ENCODE measurements around the gene TMEM72.

Gene TMEM72

GRCh38 chr10:44935201-44935965, 24.2 kb downstream of the TMEM72 start:
- no peak for DNase-seq

GRCh38 chr10:44935966-44936295, 24.8 kb downstream of the TMEM72 start:
- no peak for DNase-seq

- no peak for DNase-seq
Measured at GRCh38 chr10:44936314-44936975, 25.3 kb downstream of the TMEM72 start.

GRCh38 chr10:44937196-44938005, 26.3 kb downstream of the TMEM72 start:
- DNase-seq: no peak

- no peak for DNase-seq
Measured at GRCh38 chr10:44938956-44939355, 27.8 kb downstream of the TMEM72 start.

- no peak for DNase-seq
Measured at GRCh38 chr10:44939691-44940401, 28.7 kb downstream of the TMEM72 start.

GRCh38 chr10:44944354-44944753, 33.2 kb downstream of the TMEM72 start:
- no peak for DNase-seq

GRCh38 chr10:44946205-44946604, 35.1 kb downstream of the TMEM72 start:
- no peak for DNase-seq

- DNase-seq: no peak
Measured at GRCh38 chr10:44947371-44948152, 36.4 kb downstream of the TMEM72 start.

GRCh38 chr10:44948642-44949041, 37.5 kb downstream of the TMEM72 start:
- DNase-seq: no peak

- DNase-seq: no peak
Measured at GRCh38 chr10:44949127-44949802, 38.1 kb downstream of the TMEM72 start.

GRCh38 chr10:44949915-44950314, 38.8 kb downstream of the TMEM72 start:
- no peak for DNase-seq

GRCh38 chr10:44950326-44951225, 39.4 kb downstream of the TMEM72 start:
- DNase-seq: no peak

GRCh38 chr10:44951576-44952226, 40.6 kb downstream of the TMEM72 start:
- DNase-seq: no peak

- no peak for DNase-seq
Measured at GRCh38 chr10:44952779-44953231, 41.7 kb downstream of the TMEM72 start.

- DNase-seq: no peak
Measured at GRCh38 chr10:44954042-44954441, 42.9 kb downstream of the TMEM72 start.

GRCh38 chr10:44954962-44955361, 43.8 kb downstream of the TMEM72 start:
- DNase-seq: no peak

GRCh38 chr10:44955413-44956070, 44.4 kb downstream of the TMEM72 start:
- no peak for DNase-seq

- no peak for DNase-seq
Measured at GRCh38 chr10:44956226-44956625, 45.1 kb downstream of the TMEM72 start.
